Measurements from ENCODE around the gene GALNT18. TPM values are rescaled to one million over a fixed set of nuclear protein-coding genes. Genes with fewer than 3 reads are reported as not detected.

Gene GALNT18
- total RNA-seq, 8 experiments from 2014 or later = 5.3 to 13.2 (median 8.2) TPM

GRCh38 chr11:11406652-11407051 lies 215.2 kb downstream of the GALNT18 start:
- in situ Hi-C loops (cut with MboI; ENCODE audit: low pct_unique_long_range_greater_than_20kb in 2 of 9, low sequenced_read_pairs in 9 of 9, unreplicated experiment in 9 of 9) = no loop called here
- 57 to 100% (median 75%) methylated on average over 1 to 3 of the region's 3 CpGs; no CpG with 5 or more reads in 4 of the 10 experiments for WGBS, 10 experiments
- no peak for ATAC-seq (replicated peaks in 6 of 8)
- no peak overlapping the region for H3K4me3 ChIP-seq
- peaks cover 28 to 32% of the 10 kb centered on the region in 2 donors for H3K4me1 ChIP-seq (replicated peaks in 1 of 2)
- H3K27ac ChIP-seq = peak overlapping the region; percentile 40 to 81

GRCh38 chr11:11403763-11404725 lies 217.8 kb downstream of the GALNT18 start:
- Histone ChIP-seq H3K4me1 (replicated peaks in 1 of 2) (peaks cover 17 to 21% of the 10 kb centered on the region in 2 donors), H3K4me3 (no peak overlapping the region), H3K27ac (no peak overlapping the region)
- ATAC-seq (replicated peaks in 6 of 8) = peak in 2 of 8 experiments; percentile 26 to 37
- in situ Hi-C loops (cut with MboI; ENCODE audit: low pct_unique_long_range_greater_than_20kb in 2 of 9, low sequenced_read_pairs in 9 of 9, unreplicated experiment in 9 of 9) = no loop called here
- 30 to 83% (median 72%) methylated on average over 1 to 11 of the region's 20 CpGs; no CpG with 5 or more reads in 1 of the 10 experiments for WGBS, 10 experiments

GRCh38 chr11:11401960-11402535 lies 219.8 kb downstream of the GALNT18 start:
- H3K4me1 ChIP-seq (replicated peaks in 1 of 2) = peaks cover 8 to 9% of the 10 kb centered on the region in 2 donors
- ATAC-seq (replicated peaks in 6 of 8) = peak in 1 of 8 experiments; percentile 25
- no peak overlapping the region for H3K4me3 ChIP-seq
- no peak overlapping the region for H3K27ac ChIP-seq
- WGBS, 10 experiments = 38 to 95% (median 84%) methylated on average over 2 to 3 of the region's 3 CpGs
- in situ Hi-C loops (cut with MboI; ENCODE audit: low pct_unique_long_range_greater_than_20kb in 2 of 9, low sequenced_read_pairs in 9 of 9, unreplicated experiment in 9 of 9) = no loop called here

GRCh38 chr11:11400635-11401232 lies 221.1 kb downstream of the GALNT18 start:
- no peak overlapping the region for H3K27ac ChIP-seq
- WGBS, 10 experiments = 78 to 96% (median 90%) methylated on average over 2 to 4 of the region's 9 CpGs; no CpG with 5 or more reads in 4 of the 10 experiments
- no peaks in the 10 kb centered on the region for H3K4me1 ChIP-seq (replicated peaks in 1 of 2)
- no peak overlapping the region for H3K4me3 ChIP-seq
- in situ Hi-C loops (cut with MboI; ENCODE audit: low pct_unique_long_range_greater_than_20kb in 2 of 9, low sequenced_read_pairs in 9 of 9, unreplicated experiment in 9 of 9) = no loop called here
- no peak for ATAC-seq (replicated peaks in 6 of 8)

- no peak for ATAC-seq (replicated peaks in 6 of 8)
- no peak overlapping the region for H3K27ac ChIP-seq
- 50 to 100% (median 94%) methylated on average over 2 to 3 of the region's 3 CpGs; no CpG with 5 or more reads in 1 of the 10 experiments for WGBS, 10 experiments
- no peak overlapping the region for H3K4me3 ChIP-seq
- no peaks in the 10 kb centered on the region for H3K4me1 ChIP-seq (replicated peaks in 1 of 2)
- in situ Hi-C loops (cut with MboI; ENCODE audit: low pct_unique_long_range_greater_than_20kb in 2 of 9, low sequenced_read_pairs in 9 of 9, unreplicated experiment in 9 of 9) = no loop called here
Measured at GRCh38 chr11:11400121-11400520, 221.7 kb downstream of the GALNT18 start.

- Histone ChIP-seq H3K4me1 (replicated peaks in 1 of 2) (no peaks in the 10 kb centered on the region), H3K4me3 (no peak overlapping the region), H3K27ac (no peak overlapping the region)
- 75 to 100% (median 96%) methylated on average over 1 to 3 of the region's 3 CpGs; no CpG with 5 or more reads in 2 of the 10 experiments for WGBS, 10 experiments
- ATAC-seq (replicated peaks in 6 of 8) = no peak
- in situ Hi-C loops (cut with MboI; ENCODE audit: low pct_unique_long_range_greater_than_20kb in 2 of 9, low sequenced_read_pairs in 9 of 9, unreplicated experiment in 9 of 9) = no loop called here
Measured at GRCh38 chr11:11397781-11398180, 224.0 kb downstream of the GALNT18 start.

GRCh38 chr11:11397036-11397415 lies 224.8 kb downstream of the GALNT18 start:
- H3K4me3 ChIP-seq = no peak overlapping the region
- in situ Hi-C loops (cut with MboI; ENCODE audit: low pct_unique_long_range_greater_than_20kb in 2 of 9, low sequenced_read_pairs in 9 of 9, unreplicated experiment in 9 of 9) = no loop called here
- no peak overlapping the region for H3K27ac ChIP-seq
- 69 to 100% (median 100%) methylated on average over 1 to 2 of the region's 2 CpGs; no CpG with 5 or more reads in 5 of the 10 experiments for WGBS, 10 experiments
- H3K4me1 ChIP-seq (replicated peaks in 1 of 2) = no peaks in the 10 kb centered on the region
- no peak for ATAC-seq (replicated peaks in 6 of 8)

- no peaks in the 10 kb centered on the region for H3K4me1 ChIP-seq (replicated peaks in 1 of 2)
- WGBS, 10 experiments = 2 to 64% (median 56%) methylated on average over 2 to 9 of the region's 11 CpGs; no CpG with 5 or more reads in 3 of the 10 experiments
- in situ Hi-C loops (cut with MboI; ENCODE audit: low pct_unique_long_range_greater_than_20kb in 2 of 9, low sequenced_read_pairs in 9 of 9, unreplicated experiment in 9 of 9) = no loop called here
- ATAC-seq (replicated peaks in 6 of 8) = peak in 7 of 8 experiments; percentile 62 to 92 (median 86)
- H3K27ac ChIP-seq = no peak overlapping the region
- no peak overlapping the region for H3K4me3 ChIP-seq
Measured at GRCh38 chr11:11396301-11397035, 225.3 kb downstream of the GALNT18 start.

GRCh38 chr11:11395126-11395525 lies 226.7 kb downstream of the GALNT18 start:
- no peak overlapping the region for H3K27ac ChIP-seq
- H3K4me3 ChIP-seq = no peak overlapping the region
- H3K4me1 ChIP-seq (replicated peaks in 1 of 2) = peaks cover 6 to 7% of the 10 kb centered on the region in 2 donors
- in situ Hi-C loops (cut with MboI; ENCODE audit: low pct_unique_long_range_greater_than_20kb in 2 of 9, low sequenced_read_pairs in 9 of 9, unreplicated experiment in 9 of 9) = no loop called here
- 60 to 100% (median 83%) methylated on average over 1 to 2 of the region's 2 CpGs; no CpG with 5 or more reads in 6 of the 10 experiments for WGBS, 10 experiments
- no peak for ATAC-seq (replicated peaks in 6 of 8)

GRCh38 chr11:11394241-11394640 lies 227.6 kb downstream of the GALNT18 start:
- no peak for ATAC-seq (replicated peaks in 6 of 8)
- no peak overlapping the region for H3K4me3 ChIP-seq
- H3K27ac ChIP-seq = no peak overlapping the region
- in situ Hi-C loops (cut with MboI; ENCODE audit: low pct_unique_long_range_greater_than_20kb in 2 of 9, low sequenced_read_pairs in 9 of 9, unreplicated experiment in 9 of 9) = no loop called here
- H3K4me1 ChIP-seq (replicated peaks in 1 of 2) = peaks cover 6 to 8% of the 10 kb centered on the region in 2 donors

GRCh38 chr11:11391796-11392463 lies 229.9 kb downstream of the GALNT18 start:
- in situ Hi-C loops (cut with MboI; ENCODE audit: low pct_unique_long_range_greater_than_20kb in 2 of 9, low sequenced_read_pairs in 9 of 9, unreplicated experiment in 9 of 9) = no loop called here
- H3K27ac ChIP-seq = no peak overlapping the region
- 0 to 94% (median 38%) methylated on average over 1 to 8 of the region's 13 CpGs; no CpG with 5 or more reads in 2 of the 10 experiments for WGBS, 10 experiments

GRCh38 chr11:11391169-11391568 lies 230.6 kb downstream of the GALNT18 start:
- in situ Hi-C loops (cut with MboI; ENCODE audit: low pct_unique_long_range_greater_than_20kb in 2 of 9, low sequenced_read_pairs in 9 of 9, unreplicated experiment in 9 of 9) = no loop called here
- Histone ChIP-seq H3K4me3 (no peak overlapping the region), H3K4me1 (replicated peaks in 1 of 2) (peaks cover 20 to 27% of the 10 kb centered on the region in 2 donors), H3K27ac (no peak overlapping the region)
- no peak for ATAC-seq (replicated peaks in 6 of 8)

More at GRCh38 chr11:11391796-11392463, 229.9 kb downstream of the GALNT18 start:
- Histone ChIP-seq H3K4me1 (replicated peaks in 1 of 2) (peaks cover 20 to 24% of the 10 kb centered on the region in 2 donors), H3K4me3 (no peak overlapping the region)
- peak in 4 of 8 experiments; percentile 5 to 98 (median 82) for ATAC-seq (replicated peaks in 6 of 8)
